AG04449 (cell line): ENCODE measurements around the gene APRT.
A peak's percentile ranks its signal among the peaks of the same experiment; 100 is the strongest.
"Not testable (repeated sequence)": the region's sequence is repeated elsewhere in the genome, so short reads cannot be mapped to it uniquely, and the experiment has no call there.

Source experiments
- CTCF ChIA-PET: fragments of 350-600 bp; formaldehyde crosslinking; extraction: SDS; loops from one replicate; lab custom pipeline; 2021; ENCODE audit warnings: antibody characterized with exemption; lab: Yijun Ruan, JAX
- POLR2A ChIA-PET: fragments of 400-600, 350-600 bp; formaldehyde crosslinking; extraction: SDS; loops from one replicate; lab custom pipeline; 2020; ENCODE audit warnings: antibody characterized with exemption, inconsistent platforms; lab: Yijun Ruan, JAX
- DNase-seq: peaks from one replicate; pipeline ENCODE4 v3.0.0-alpha.2; 2010; ENCODE audit warnings: low read depth, low spot score
- H3K4me3 ChIP-seq: 2 replicates; pipeline ENCODE4 v1.5.1; 2011; ENCODE audit warnings: low read depth, mild to moderate bottlenecking, control low read depth, low read length
- TF ChIP-seq, protein P1 (sequence below): IDR thresholded peaks from one replicate; pipeline ENCODE4 v1.5.1; 2011; ENCODE audit warnings: mild to moderate bottlenecking, moderate library complexity, low read length, control low read depth, inconsistent platforms; ENCODE audit not compliant: insufficient read depth; ENCODE audit errors: missing control alignments

The APRT gene

DNA sequence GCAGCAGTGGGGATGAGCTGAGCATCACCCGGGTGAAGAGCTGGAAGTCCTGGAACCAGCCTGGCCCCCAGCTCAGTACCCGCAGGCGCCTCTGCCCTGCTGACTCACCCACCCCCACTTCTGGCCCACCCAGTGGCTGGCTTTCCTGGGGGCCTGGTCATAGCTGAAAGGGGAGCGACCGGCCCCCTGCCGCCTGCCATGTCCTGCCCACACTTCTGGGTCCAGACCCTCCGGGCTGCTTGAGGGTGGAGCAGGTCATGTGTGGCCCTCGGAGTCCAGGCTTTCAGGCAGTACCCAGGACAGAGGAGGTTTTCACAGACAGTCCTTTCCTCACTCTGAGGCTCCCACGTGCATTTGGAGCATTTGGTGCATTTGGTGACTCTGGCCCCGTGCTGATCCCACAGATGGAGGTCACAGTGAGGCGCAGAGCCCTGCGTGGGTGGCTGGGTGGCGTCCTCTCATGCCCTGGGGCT is 19.6 kb downstream of the APRT start:
- POLR2A ChIA-PET, result interaction anchor here (0.7 to 1.1 kb wide), 2 partner anchors 11 to 19 kb away, joined by 3 read pairs; no protein-coding TSS in a partner anchor
- DNase-seq, result no peak
- TF ChIP-seq, protein P1, sequence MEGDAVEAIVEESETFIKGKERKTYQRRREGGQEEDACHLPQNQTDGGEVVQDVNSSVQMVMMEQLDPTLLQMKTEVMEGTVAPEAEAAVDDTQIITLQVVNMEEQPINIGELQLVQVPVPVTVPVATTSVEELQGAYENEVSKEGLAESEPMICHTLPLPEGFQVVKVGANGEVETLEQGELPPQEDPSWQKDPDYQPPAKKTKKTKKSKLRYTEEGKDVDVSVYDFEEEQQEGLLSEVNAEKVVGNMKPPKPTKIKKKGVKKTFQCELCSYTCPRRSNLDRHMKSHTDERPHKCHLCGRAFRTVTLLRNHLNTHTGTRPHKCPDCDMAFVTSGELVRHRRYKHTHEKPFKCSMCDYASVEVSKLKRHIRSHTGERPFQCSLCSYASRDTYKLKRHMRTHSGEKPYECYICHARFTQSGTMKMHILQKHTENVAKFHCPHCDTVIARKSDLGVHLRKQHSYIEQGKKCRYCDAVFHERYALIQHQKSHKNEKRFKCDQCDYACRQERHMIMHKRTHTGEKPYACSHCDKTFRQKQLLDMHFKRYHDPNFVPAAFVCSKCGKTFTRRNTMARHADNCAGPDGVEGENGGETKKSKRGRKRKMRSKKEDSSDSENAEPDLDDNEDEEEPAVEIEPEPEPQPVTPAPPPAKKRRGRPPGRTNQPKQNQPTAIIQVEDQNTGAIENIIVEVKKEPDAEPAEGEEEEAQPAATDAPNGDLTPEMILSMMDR, result no peak
- CTCF ChIA-PET, result no interaction called here
- H3K4me3 ChIP-seq, result no peak overlapping the region

DNA sequence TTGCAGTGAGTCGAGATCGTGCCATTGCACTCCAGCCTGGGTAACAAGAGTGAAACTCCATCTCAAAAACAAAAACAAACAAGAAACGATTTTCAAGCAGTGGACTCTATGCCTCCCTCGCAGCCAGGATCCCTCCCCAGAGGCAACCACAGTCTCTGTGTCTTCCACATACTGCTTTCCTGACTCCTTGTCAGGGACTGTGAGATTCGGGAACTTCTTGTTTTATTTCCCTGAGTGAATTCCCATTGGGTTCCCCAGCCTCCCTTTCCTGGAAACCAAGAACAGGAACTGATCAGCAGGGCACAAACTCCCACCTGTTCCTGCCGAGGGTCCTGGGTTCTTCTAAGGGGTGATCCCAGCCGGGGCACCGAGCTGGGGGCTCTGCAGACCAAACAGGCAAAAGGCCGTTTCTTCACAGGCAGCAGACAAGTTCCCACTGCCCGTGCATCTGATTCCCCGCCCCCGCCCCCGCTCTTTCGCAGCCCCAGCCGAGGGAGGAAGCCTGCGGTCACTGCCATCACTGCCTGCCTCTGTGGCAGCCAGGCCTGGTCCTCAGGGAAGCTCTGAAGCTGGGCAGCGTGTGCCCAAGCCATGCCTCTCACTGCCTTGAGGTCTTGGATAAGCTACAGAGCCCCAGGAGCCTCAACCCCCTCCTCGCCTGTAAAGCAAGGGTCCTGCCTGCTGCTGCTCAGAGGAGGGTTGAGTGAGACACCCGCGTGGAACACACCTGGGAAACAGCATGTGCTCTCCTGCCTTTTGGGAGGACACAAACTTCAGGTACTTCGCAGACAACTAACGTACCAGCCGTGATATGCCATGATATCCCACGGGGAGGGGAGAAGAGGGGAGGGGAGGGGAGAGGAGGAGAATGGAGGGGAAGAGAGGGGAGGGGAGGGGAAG is 21.2 kb downstream of the APRT start:
- TF ChIP-seq, protein P1, result no peak
- no peak for DNase-seq
- ChIA-PET CTCF (no interaction called here), POLR2A (no interaction called here)
- H3K4me3 ChIP-seq, result peak overlapping the region; percentile 6; the same call in 1 of the 2 replicates

DNA sequence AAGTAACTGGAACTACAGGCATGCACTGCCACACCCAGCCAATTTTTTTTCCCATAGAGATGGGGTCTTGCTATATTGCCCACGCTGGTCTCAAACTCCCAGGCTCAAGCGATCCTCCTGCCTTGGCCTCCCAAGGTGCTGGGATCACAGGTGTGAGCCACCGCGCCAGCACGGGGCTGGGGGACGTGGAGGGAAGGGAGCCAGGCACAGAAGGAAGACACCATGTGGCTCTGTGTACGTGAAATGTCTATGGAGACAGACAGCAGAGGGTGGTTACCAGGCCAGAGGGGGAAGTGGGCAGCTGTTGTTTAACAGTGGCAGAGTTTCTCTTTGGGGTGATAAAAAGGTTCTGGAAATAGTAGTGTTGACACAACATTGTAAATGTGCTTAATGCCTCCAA is 22.1 kb downstream of the APRT start:
- no peak for DNase-seq
- POLR2A ChIA-PET, result no interaction called here
- no peak overlapping the region for H3K4me3 ChIP-seq
- TF ChIP-seq, protein P1, result no peak
- CTCF ChIA-PET, result interaction anchor here (5.0 kb wide), 1 partner anchor 53 kb away, joined by 43 read pairs; no protein-coding TSS in a partner anchor

DNA sequence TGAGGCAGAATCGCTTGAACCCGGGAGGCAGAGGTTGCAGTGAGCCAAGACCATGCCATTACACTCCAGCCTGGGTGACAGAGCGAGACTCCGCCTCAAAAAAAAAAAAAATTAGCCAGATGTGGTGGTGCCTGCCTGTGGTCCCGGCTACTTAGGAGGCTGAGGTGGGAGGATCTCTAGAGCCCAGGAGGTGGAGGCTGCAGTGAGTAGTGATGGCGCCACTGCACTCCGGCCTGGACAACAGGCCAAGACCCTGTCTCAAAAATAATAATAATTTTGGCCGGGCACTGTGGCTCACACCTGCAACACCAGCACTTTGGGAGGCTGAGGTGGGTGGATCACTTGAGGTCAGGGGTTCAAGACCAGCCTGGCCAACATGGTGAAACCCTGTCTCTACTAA is 23.0 kb downstream of the APRT start:
- POLR2A ChIA-PET, DNase-seq, H3K4me3 ChIP-seq: not testable (repeated sequence)
- CTCF ChIA-PET, result interaction anchor here (1.4 to 5.0 kb wide), 2 partner anchors 52 to 66 kb away, joined by 3 to 43 read pairs; no protein-coding TSS in a partner anchor

- TF ChIP-seq, protein P1, result no peak
- ChIA-PET POLR2A (interaction anchor here (0.7 kb wide), 1 partner anchor 14 kb away, joined by 3 read pairs; no protein-coding TSS in a partner anchor), CTCF (interaction anchor here (1.2 to 5.0 kb wide), 6 partner anchors 8 to 65 kb away, joined by 3 to 43 read pairs (median 5); no protein-coding TSS in a partner anchor)
- DNase-seq, result no peak
- no peak overlapping the region for H3K4me3 ChIP-seq
These were observed 24.0 kb downstream of the APRT start for GRCh38 chr16:88787579-88788314.

DNA sequence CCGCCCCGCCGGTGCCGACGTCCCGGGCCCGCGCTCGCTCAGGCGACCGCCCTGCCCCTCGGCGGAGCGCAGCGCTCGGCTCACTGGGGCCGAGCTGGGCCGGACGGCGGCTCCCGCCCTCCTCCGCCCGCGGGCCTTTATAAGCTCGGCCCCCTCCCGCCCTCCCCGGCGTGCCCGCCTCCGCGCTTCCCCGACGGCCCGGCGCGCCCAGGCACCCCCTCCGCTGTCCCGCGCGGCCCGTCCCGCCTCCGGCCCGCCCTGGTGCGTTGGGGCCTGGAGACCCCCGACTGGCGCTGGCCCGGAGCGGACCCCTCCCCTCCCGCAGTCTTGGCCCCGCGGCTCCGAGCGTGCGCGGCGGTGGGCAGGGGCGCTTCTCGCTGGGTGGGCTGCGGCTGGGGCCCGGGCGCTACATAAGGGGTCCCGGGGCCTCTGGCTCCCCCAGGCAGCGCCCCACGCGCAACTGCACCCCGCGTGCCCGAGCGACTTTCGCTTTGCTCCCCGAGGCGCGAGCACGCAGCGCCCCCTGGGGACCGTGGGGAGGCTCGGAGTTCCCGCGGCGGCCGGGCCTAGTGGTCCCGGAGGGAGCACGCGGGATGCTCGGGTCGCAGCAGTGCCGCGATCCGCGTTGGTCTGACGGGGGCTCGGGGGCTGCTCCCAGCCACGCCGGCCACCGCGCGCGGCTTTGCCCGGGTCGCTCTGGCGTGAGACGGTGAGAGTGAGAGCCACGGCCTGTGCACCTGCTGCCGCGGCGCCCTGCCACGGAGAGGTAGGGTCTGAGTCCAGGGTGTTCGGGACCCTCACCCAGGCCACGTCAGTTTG is 26.4 kb downstream of the APRT start, which contains the start of gene PIEZO1:
PIEZO1 (minus strand) TSS at position 115 of the 819 bp plus-strand sequence. CDS start 256 bp downstream, outside the sequence.
- TF ChIP-seq, protein P1, result peak; percentile 98
- H3K4me3 ChIP-seq, result peak within 1 kb of the TSS; percentile 75
- no peak for DNase-seq
- ChIA-PET CTCF (interaction anchor here (0.7 to 5.4 kb wide), 11 partner anchors 8 to 214 kb away, joined by 3 to 43 read pairs (median 4); partner anchors contain the start of gene TRAPPC2L), POLR2A (interaction anchor here (0.5 to 5.2 kb wide), 15 partner anchors 13 to 455 kb away, joined by 3 to 95 read pairs (median 5); partner anchors contain the start of genes APRT and TRAPPC2L)
